Thymus (tissue), 11 donors: ENCODE measurements around the gene RIPK1. TPM values are rescaled to one million over a fixed set of nuclear protein-coding genes. Genes with fewer than 3 reads are reported as not detected.

Experiments used
- DNase-seq, 9 donors: peaks; one replicate each; pipeline ENCODE4 v3.0.0-alpha.2; 2013; ENCODE audit warnings: low spot score in 9 of 9, low read depth in 6 of 9, missing footprints in 1 of 9
- H3K27ac ChIP-seq, 2 donors: one replicate each; pipeline ENCODE4 v1.5.1; 2013; ENCODE audit warnings: control low read depth in 1 of 2, low read depth in 1 of 2, low read length in 1 of 2, mild to moderate bottlenecking in 1 of 2, moderate library complexity in 1 of 2
- H3K27me3 ChIP-seq, 2 donors: one replicate each; pipeline ENCODE4 v1.5.1; 2013; ENCODE audit warnings: low read length in 1 of 2; ENCODE audit not compliant: control insufficient read depth in 2 of 2, insufficient read depth in 1 of 2
- H3K36me3 ChIP-seq, 2 donors: one replicate each; pipeline ENCODE4 v1.5.1; 2013; ENCODE audit warnings: low read length in 1 of 2, mild to moderate bottlenecking in 1 of 2, moderate library complexity in 1 of 2; ENCODE audit not compliant: control insufficient read depth in 2 of 2, insufficient read depth in 2 of 2
- H3K4me1 ChIP-seq, 2 donors: one replicate each; pipeline ENCODE4 v1.5.1; 2013; ENCODE audit warnings: low read length in 2 of 2; ENCODE audit not compliant: control insufficient read depth in 2 of 2, insufficient read depth in 2 of 2
- H3K4me3 ChIP-seq, 2 donors: one replicate each; pipeline ENCODE4 v1.5.1; 2013; ENCODE audit warnings: low read length in 2 of 2, control low read depth in 1 of 2, mild to moderate bottlenecking in 1 of 2
- H3K9me3 ChIP-seq, 2 donors: one replicate each; pipeline ENCODE4 v1.5.1; 2013; ENCODE audit warnings: low read length in 1 of 2, mild to moderate bottlenecking in 1 of 2; ENCODE audit not compliant: control insufficient read depth in 2 of 2, insufficient read depth in 1 of 2
- WGBS: extraction: QIAGEN DNeasy Blood & Tissue Kit; methylation state at CpG from one replicate; pipeline ENCODE4 v1.1.7; 2013; 5-methylcytosine and 5-hydroxymethylcytosine counted together
- polyA plus RNA-seq: library from polyadenylated mRNA; stranded (reverse); fragments of 200-250 nt; gene quantifications from one replicate; pipeline ENCODE4 v1.2.3, GENCODE V29; 2013
- total RNA-seq: library from RNA; stranded (reverse); fragments of 120-200 nt; gene quantifications from one replicate; pipeline ENCODE4 v1.2.4, GENCODE V29; 2013
- donor health status: healthy.

RIPK1 gene
- total and polyA plus RNA-seq, 2 donors = 15.5 to 25.2 TPM

DNA sequence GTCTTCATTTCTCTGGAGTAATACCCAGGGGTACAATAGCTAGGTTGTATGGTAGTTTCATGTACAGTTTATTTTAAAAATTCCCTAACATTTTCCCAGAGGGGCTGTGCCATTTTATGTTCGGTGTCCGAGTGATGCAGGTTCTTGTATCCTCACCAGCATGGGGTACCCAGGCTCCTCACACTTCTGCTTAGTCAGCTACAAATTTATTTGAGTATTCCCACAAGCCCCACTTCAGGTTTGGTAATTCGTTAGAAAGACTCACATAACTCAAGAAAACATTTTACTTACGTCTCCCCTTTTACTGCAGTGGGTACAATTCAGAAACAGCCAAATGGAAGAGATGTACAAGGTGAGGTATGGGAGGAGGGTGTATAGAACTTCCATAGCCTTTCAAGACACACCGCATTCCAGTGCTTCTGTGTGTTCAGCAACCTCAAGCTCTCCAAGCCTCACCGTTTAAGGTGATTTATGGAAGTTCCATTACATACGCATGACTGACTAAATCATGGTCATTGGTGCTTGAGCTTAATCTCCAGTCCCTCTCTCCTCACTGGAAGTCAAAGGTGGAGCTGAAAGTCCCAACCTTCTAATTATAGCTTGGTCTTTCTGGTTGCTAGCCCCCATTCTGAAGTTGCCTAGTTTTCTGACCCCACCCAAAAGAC lies 18.1 kb downstream of the RIPK1 start:
- WGBS = 95% methylated on average over 7 of the region's 7 CpGs
- Histone ChIP-seq H3K27ac (no peak overlapping the region), H3K36me3 (peaks cover 46 to 70% of the 10 kb centered on the region in 2 donors), H3K4me1 (no peaks in the 10 kb centered on the region), H3K27me3 (no peaks in the 10 kb centered on the region), H3K4me3 (no peak overlapping the region), H3K9me3 (no peaks in the 10 kb centered on the region)
- no peak for DNase-seq

DNA sequence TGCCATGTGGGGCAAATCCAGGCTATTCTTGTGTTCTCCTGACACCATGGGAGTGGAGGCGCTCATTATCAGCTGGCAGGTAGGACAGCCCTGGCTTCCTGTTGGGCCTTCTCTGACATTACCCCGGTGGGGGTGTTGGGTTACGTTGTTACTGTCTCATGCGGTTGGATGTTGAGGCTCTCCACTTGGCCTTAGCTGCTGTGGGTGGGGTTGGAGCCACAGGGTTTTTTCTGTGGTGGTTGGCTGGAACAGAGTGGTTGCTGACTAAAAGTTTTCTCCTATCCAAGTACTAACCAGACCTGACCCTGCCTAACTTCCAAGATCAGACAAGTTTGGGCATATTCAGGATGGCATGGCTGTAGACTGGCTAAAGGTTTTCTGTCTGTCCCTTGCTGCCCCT lies 20.2 kb downstream of the RIPK1 start:
- Histone ChIP-seq H3K27ac (no peak overlapping the region), H3K27me3 (no peaks in the 10 kb centered on the region), H3K4me3 (no peak overlapping the region), H3K4me1 (no peaks in the 10 kb centered on the region), H3K9me3 (no peaks in the 10 kb centered on the region), H3K36me3 (peaks cover 29 to 54% of the 10 kb centered on the region in 2 donors)
- WGBS = 100% methylated on average over 4 of the region's 4 CpGs
- DNase-seq = no peak

GRCh38 chr6:3088968-3089367 lies 20.7 kb downstream of the RIPK1 start:
- peaks cover 25 to 49% of the 10 kb centered on the region in 2 donors for H3K36me3 ChIP-seq
- WGBS = 88% methylated on average over 4 of the region's 4 CpGs

GRCh38 chr6:3090013-3090412 lies 21.7 kb downstream of the RIPK1 start:
- H3K9me3 ChIP-seq = no peaks in the 10 kb centered on the region
- peaks cover 24 to 45% of the 10 kb centered on the region in 2 donors for H3K36me3 ChIP-seq
- no peak overlapping the region for H3K4me3 ChIP-seq
- no peak for DNase-seq
- over 99% methylated on average over 4 of the region's 4 CpGs for WGBS
- no peaks in the 10 kb centered on the region for H3K4me1 ChIP-seq
- H3K27ac ChIP-seq = no peak overlapping the region
- H3K27me3 ChIP-seq = no peaks in the 10 kb centered on the region

More at GRCh38 chr6:3088968-3089367, 20.7 kb downstream of the RIPK1 start:
- no peak overlapping the region for H3K27ac ChIP-seq
- no peaks in the 10 kb centered on the region for H3K9me3 ChIP-seq
- no peak overlapping the region for H3K4me3 ChIP-seq
- H3K27me3 ChIP-seq = no peaks in the 10 kb centered on the region
- DNase-seq = no peak
- H3K4me1 ChIP-seq = no peaks in the 10 kb centered on the region

- Histone ChIP-seq H3K27ac (no peak overlapping the region), H3K27me3 (no peaks in the 10 kb centered on the region), H3K9me3 (no peaks in the 10 kb centered on the region), H3K36me3 (peaks cover 17 to 21% of the 10 kb centered on the region in 2 donors), H3K4me3 (no peak overlapping the region), H3K4me1 (no peaks in the 10 kb centered on the region)
- WGBS = 98% methylated on average over 2 of the region's 2 CpGs
- no peak for DNase-seq
These were observed 26.5 kb downstream of the RIPK1 start for GRCh38 chr6:3094815-3095214.

GRCh38 chr6:3102875-3103274 lies 34.6 kb downstream of the RIPK1 start:
- Histone ChIP-seq H3K9me3 (no peaks in the 10 kb centered on the region), H3K4me1 (no peaks in the 10 kb centered on the region), H3K27me3 (no peaks in the 10 kb centered on the region), H3K4me3 (no peak overlapping the region), H3K36me3 (peaks cover 23 to 53% of the 10 kb centered on the region in 2 donors), H3K27ac (no peak overlapping the region)
- over 99% methylated on average over 3 of the region's 3 CpGs for WGBS
- DNase-seq = no peak

DNA sequence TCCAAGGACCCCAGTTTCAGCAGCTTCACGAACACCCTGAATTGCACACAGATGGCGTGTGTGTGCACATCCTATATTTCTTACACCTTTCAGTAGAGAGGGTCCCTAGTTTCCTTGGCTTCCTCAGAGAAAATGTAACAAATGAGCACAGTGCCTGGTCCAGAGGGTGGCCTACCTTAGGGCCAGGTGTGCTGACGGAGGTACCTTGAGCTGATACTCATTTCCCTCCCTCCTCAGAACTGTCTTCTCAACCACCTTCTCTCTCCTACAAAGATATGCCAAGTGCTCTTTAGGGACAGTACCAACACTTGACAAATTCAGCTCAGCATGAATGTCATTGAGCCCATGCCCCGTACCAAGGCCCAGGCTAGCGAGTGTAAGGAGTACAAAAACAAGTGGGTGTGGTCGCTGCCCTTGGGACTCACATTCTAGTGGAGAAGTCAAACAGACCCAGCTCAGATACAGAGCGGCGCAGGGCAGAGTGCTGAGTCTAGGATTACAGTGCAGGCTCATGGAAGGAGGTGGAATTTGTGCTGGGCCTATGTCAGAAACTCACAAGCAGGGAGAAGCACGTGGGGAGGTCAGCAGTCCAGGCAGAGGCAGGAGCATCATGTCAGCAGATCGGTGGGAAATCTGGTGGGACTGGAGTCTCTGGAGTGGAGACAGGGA lies 40.6 kb downstream of the RIPK1 start:
- H3K4me1 ChIP-seq = peaks cover 0 to 4% of the 10 kb centered on the region in 2 donors
- peaks cover 50 to 74% of the 10 kb centered on the region in 2 donors for H3K36me3 ChIP-seq
- WGBS = 98% methylated on average over 10 of the region's 10 CpGs
- no peak overlapping the region for H3K27ac ChIP-seq
- no peak for DNase-seq
- H3K9me3 ChIP-seq = no peaks in the 10 kb centered on the region
- H3K27me3 ChIP-seq = no peaks in the 10 kb centered on the region
- H3K4me3 ChIP-seq = no peak overlapping the region

DNA sequence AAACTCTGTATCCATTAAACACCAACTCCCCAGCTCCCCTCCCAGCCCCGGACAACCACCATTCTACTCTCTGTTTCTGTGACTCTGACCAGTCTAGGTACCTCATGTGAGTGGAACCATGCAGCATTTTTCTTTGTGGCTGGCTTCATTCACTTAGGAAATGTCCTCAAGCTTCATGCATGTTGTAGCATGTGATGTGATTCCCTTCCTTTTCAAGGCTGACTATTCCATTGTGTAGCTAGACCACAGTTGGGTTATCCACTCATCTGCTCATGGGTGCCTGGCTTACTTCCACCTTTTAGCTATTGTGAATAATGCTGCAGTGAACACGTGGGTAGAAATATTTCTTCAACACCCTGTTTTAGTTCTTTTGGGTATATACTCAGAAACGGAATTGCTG lies 41.5 kb downstream of the RIPK1 start:
- no peak for DNase-seq
- Histone ChIP-seq H3K9me3 (no peaks in the 10 kb centered on the region), H3K4me1 (peaks cover 0 to 4% of the 10 kb centered on the region in 2 donors), H3K27ac (no peak overlapping the region), H3K27me3 (no peaks in the 10 kb centered on the region), H3K4me3 (no peak overlapping the region), H3K36me3 (peaks cover 58 to 76% of the 10 kb centered on the region in 2 donors)
- WGBS = 98% methylated on average over 3 of the region's 3 CpGs

DNA sequence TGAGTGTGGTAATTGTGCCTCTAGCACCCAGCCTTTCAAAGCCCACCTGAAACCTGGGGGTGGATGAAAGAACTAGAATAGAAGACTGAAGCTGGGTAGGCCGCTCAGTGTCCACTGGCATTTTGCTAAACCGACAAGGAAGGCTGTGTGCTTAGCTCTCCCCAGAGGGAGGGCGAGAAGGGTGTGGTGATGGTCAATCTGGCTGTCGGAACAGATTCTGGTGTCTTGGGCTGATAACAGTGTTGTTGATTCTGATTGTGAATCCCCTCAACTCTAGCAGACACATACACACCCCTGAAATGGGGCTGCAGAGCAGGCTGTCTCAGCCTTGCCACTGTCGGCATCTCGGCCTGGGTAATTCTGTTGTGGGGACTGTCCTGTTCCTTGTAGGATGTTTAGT lies 46.1 kb downstream of the RIPK1 start:
- Histone ChIP-seq H3K27me3 (peaks cover 0 to 5% of the 10 kb centered on the region in 2 donors), H3K9me3 (no peaks in the 10 kb centered on the region), H3K27ac (no peak overlapping the region), H3K4me3 (no peak overlapping the region), H3K36me3 (peaks cover 40 to 47% of the 10 kb centered on the region in 2 donors), H3K4me1 (peaks cover 7 to 14% of the 10 kb centered on the region in 2 donors)
- WGBS = 97% methylated on average over 6 of the region's 6 CpGs
- no peak for DNase-seq
